Fibroblast of villous mesenchyme (primary cell): ENCODE measurements around the gene FGFBP1. TPM values are rescaled to one million over a fixed set of nuclear protein-coding genes. Genes with fewer than 3 reads are reported as not detected.

ENCODE experiments used
- DNase-seq: peaks from one replicate; pipeline ENCODE4 v3.0.0-alpha.2; 2010; ENCODE audit warnings: low read depth
- H3K4me3 ChIP-seq: 2 replicates; pipeline ENCODE4 v1.5.1; 2011; ENCODE audit warnings: low read depth, mild to moderate bottlenecking, low read length
- total RNA-seq: library from RNA; depleted of rRNA; stranded (reverse); fragments of >200 nt; gene quantifications from 2 replicates; pipeline ENCODE4 v1.2.3, GENCODE V29; 2012
- TF ChIP-seq, protein P1 (sequence below): IDR thresholded peaks from 2 replicates; pipeline ENCODE4 v1.5.1; 2012; ENCODE audit warnings: low read depth, mild to moderate bottlenecking, low read length; ENCODE audit not compliant: insufficient read depth

The FGFBP1 gene
- total RNA-seq, 1 donor = not detected

DNA sequence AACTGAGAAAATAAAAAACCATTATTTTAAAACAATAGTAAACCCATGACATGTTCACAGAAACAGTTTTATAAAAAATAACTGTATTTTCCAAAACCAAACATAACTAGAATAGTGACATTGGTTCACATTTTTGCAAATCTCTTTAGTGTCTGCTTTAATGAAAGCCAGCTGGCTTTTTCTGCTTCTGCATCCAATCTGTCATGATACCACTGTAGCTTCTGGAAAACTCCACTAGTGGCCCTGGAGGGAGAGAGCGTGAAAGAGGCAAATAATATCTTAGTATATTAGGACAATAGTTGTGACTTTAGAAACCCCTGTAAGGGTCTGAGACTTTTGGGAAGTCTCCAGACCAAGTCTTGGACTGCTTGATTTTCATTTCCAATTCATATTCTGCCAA is 31.1 kb downstream of the FGFBP1 start:
- TF ChIP-seq, protein P1, sequence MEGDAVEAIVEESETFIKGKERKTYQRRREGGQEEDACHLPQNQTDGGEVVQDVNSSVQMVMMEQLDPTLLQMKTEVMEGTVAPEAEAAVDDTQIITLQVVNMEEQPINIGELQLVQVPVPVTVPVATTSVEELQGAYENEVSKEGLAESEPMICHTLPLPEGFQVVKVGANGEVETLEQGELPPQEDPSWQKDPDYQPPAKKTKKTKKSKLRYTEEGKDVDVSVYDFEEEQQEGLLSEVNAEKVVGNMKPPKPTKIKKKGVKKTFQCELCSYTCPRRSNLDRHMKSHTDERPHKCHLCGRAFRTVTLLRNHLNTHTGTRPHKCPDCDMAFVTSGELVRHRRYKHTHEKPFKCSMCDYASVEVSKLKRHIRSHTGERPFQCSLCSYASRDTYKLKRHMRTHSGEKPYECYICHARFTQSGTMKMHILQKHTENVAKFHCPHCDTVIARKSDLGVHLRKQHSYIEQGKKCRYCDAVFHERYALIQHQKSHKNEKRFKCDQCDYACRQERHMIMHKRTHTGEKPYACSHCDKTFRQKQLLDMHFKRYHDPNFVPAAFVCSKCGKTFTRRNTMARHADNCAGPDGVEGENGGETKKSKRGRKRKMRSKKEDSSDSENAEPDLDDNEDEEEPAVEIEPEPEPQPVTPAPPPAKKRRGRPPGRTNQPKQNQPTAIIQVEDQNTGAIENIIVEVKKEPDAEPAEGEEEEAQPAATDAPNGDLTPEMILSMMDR = no peak
- H3K4me3 ChIP-seq = no peak overlapping the region
- DNase-seq = peak; percentile 41

DNA sequence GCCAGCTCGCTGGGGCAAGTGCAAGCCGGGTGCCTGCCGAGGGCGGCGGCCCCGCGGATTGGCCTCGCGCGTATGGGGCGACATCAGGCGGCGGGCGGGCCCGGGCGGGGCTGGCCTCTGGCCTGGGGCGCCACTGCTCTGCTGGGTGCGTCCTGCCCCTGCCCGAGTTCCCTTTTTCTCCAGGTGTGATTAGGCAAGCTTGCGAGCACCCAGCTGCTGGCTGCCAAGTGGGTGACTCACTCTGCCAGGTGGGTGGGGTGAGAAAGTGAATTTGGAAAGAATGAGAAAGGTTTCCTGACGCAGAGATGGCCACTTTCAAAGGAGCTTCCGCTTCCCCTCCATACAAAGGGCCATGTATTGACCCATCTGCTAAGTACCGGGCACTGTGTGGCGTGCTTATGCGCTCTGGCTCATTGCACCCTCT is 32.5 kb downstream of the FGFBP1 start:
- no peak for DNase-seq
- H3K4me3 ChIP-seq = no peak overlapping the region
- TF ChIP-seq, protein P1 = no peak

DNA sequence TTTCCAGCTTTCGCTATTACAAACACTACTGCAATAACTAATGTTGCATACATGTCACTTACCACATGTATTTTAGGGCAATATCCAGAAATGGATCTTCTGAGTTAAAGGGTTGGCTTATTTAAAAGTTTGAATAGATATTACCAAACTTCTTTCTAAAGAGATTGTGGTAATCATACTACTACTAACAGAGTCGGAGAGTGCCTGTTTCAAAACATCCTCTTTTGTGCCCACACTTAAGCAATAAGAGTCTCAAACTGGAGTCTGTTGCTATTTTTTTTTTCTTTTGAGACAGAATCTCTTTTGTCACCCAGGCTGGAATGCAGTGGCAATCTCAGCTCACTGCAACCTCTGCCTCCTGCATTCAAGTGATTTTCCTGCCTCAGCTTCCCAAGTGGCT is 35.8 kb downstream of the FGFBP1 start:
- TF ChIP-seq, protein P1 = no peak
- H3K4me3 ChIP-seq = no peak overlapping the region
- DNase-seq = no peak

DNA sequence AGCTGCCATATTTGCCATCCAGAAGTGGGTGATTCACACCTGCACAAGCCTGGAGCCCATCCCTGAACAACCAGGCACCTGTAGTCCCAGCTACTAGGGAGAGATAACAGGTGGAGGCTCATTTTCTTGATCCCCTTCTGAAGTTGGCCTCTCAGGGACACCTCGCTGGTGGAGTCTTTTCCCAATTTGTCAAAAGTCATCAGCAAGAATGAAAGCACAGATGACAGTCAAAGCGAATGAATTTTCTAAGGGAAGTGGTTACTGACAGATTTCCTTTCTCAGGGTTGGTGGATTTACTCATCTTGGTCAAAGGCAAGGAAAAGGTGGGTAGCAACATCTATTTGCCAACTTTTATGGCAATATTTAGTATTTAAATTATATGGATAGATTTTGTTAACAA is 36.5 kb downstream of the FGFBP1 start:
- TF ChIP-seq, protein P1 = no peak
- H3K4me3 ChIP-seq = no peak overlapping the region
- DNase-seq = no peak

DNA sequence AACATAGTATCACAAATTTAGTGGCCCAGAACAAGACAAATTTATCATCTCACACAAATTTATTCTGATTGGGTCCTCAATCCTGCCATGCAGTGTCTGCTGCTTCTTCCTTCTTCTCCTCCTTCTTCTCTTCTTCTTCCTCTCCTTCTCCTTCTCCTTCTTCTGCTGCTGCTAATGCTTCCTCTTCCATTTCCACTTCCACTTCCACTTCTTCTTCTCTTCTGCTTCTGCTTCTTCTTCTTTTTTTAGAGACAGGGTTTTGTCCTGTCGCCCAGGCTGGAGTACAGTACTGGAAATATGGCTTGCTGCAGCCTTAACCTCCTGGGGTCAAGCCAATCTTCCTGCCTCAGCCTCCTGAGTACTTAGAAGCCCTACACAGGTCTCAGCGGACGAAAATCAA is 37.5 kb downstream of the FGFBP1 start:
- TF ChIP-seq, protein P1 = no peak
- H3K4me3 ChIP-seq = no peak overlapping the region
- no peak for DNase-seq

DNA sequence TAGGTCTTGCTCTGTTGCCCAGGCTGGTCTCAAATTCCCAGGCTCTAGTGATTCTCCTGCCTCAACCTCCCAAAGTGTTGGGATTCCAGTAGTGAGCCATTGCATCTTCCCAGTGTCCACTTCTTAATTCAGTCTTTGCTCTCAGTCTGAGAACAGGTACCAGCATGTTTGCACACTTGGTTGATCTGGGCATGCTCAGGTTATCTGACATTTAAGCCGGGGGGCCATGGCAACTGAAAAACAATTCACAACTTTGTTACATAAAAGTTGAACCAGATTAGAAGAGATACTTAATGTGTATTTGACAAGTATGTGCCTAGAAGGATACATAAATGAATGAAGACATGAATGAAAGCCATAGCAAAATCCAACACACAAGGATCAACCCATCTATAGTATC is 39.0 kb downstream of the FGFBP1 start:
- TF ChIP-seq, protein P1 = no peak
- DNase-seq = no peak
- H3K4me3 ChIP-seq = no peak overlapping the region

DNA sequence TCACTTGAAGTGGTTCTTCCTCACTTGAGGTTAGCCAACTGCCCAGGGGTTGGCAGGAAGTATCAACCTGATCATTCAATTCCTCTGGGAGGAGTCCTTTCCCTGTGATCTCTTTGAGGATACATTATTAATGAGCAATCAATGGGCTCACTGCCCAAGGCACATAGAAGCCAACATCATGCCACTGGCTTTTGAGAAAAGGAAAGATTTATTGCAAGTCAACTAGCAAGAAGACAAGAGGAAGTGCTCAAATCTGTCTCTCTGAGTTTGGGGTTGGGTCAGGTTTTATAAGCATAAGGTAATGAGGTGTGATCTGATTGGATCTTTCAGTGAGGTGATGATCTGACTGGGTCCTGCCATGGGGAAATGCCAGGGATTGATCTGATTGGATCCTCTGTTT is 39.6 kb downstream of the FGFBP1 start:
- no peak overlapping the region for H3K4me3 ChIP-seq
- TF ChIP-seq, protein P1 = no peak
- DNase-seq = no peak
